ENCODE measurements around the gene C11orf21. TPM values are rescaled to one million over a fixed set of nuclear protein-coding genes. Genes with fewer than 3 reads are reported as not detected.

Gene C11orf21
- total RNA-seq, 1 experiment from 2014 or later = 0.09 TPM

- H3K4me1 Mint-ChIP-seq (ENCODE audit: low read depth, unreplicated experiment) = peaks cover 7% of the 10 kb centered on the region
- peak in 1 of 2 experiments; percentile 26 for DNase-seq
- H3K36me3 Mint-ChIP-seq (ENCODE audit: insufficient read depth, unreplicated experiment) = no peaks in the 10 kb centered on the region
- no peak overlapping the region for H3K27ac Mint-ChIP-seq (ENCODE audit: unreplicated experiment)
- H3K4me1 ChIP-seq = no peaks in the 10 kb centered on the region
- H3K9me3 ChIP-seq = no peaks in the 10 kb centered on the region
- intact Hi-C loops (cut with micrococcal nuclease; ENCODE audit: unreplicated experiment) = no loop called here
- no peak overlapping the region for H3K4me3 Mint-ChIP-seq (ENCODE audit: unreplicated experiment)
- no TSS peak for BruUV-seq (replicated peaks)
- no peaks in the 10 kb centered on the region for H3K27me3 Mint-ChIP-seq (ENCODE audit: insufficient read depth, unreplicated experiment)
- H3K4me3 ChIP-seq (ENCODE audit: low read depth, low read length) = no peak overlapping the region
- no peaks in the 10 kb centered on the region for H3K36me3 ChIP-seq (ENCODE audit: control insufficient read depth, insufficient read depth, low read length)
- CTCF ChIA-PET = interaction anchor here (1.1 kb wide), 1 partner anchor 254 kb away, joined by 3 read pairs; no protein-coding TSS in a partner anchor
- no peak for TF ChIP-seq CTCF (IDR thresholded peaks at IDR 0.05; ENCODE audit: insufficient read depth in 1 of 2, low read depth in 1 of 2, low read length in 1 of 2, severe bottlenecking in 1 of 2, unreplicated experiment in 1 of 2)
- H3K27me3 ChIP-seq (replicated peaks; ENCODE audit: control insufficient read depth, insufficient read depth, low read length) = no peaks in the 10 kb centered on the region
- POLR2A ChIA-PET = interaction anchor here (0.5 kb wide), 1 partner anchor 88 kb away, joined by 3 read pairs; no protein-coding TSS in a partner anchor
- no peaks in the 10 kb centered on the region for H3K9me3 Mint-ChIP-seq (ENCODE audit: unreplicated experiment)
These were observed 11.3 kb downstream of the C11orf21 start for GRCh38 chr11:2290351-2290841.

- Histone ChIP-seq H3K36me3 (ENCODE audit: control insufficient read depth, insufficient read depth, low read length) (no peaks in the 10 kb centered on the region), H3K4me3 (ENCODE audit: low read depth, low read length) (no peak overlapping the region), H3K27me3 (replicated peaks; ENCODE audit: control insufficient read depth, insufficient read depth, low read length) (no peaks in the 10 kb centered on the region), H3K4me1 (no peaks in the 10 kb centered on the region), H3K9me3 (no peaks in the 10 kb centered on the region)
- Mint-ChIP-seq H3K27me3 (ENCODE audit: insufficient read depth, unreplicated experiment) (no peaks in the 10 kb centered on the region), H3K36me3 (ENCODE audit: insufficient read depth, unreplicated experiment) (no peaks in the 10 kb centered on the region), H3K27ac (ENCODE audit: unreplicated experiment) (no peak overlapping the region), H3K9me3 (ENCODE audit: unreplicated experiment) (no peaks in the 10 kb centered on the region), H3K4me1 (ENCODE audit: low read depth, unreplicated experiment) (peaks cover 7% of the 10 kb centered on the region), H3K4me3 (ENCODE audit: unreplicated experiment) (no peak overlapping the region)
- intact Hi-C loops (cut with micrococcal nuclease; ENCODE audit: unreplicated experiment) = no loop called here
- TF ChIP-seq CTCF (IDR thresholded peaks at IDR 0.05; ENCODE audit: insufficient read depth in 1 of 2, low read depth in 1 of 2, low read length in 1 of 2, severe bottlenecking in 1 of 2, unreplicated experiment in 1 of 2) = no peak
- no TSS peak for BruUV-seq (replicated peaks)
- POLR2A ChIA-PET = interaction anchor here (0.5 kb wide), 1 partner anchor 88 kb away, joined by 3 read pairs; no protein-coding TSS in a partner anchor
- no peak for DNase-seq
- CTCF ChIA-PET = interaction anchor here (1.1 kb wide), 1 partner anchor 253 kb away, joined by 3 read pairs; no protein-coding TSS in a partner anchor
These were observed 11.9 kb downstream of the C11orf21 start for GRCh38 chr11:2289859-2290258.

GRCh38 chr11:2289350-2289749 is 12.4 kb downstream of the C11orf21 start:
- BruUV-seq (replicated peaks) = no TSS peak
- no peaks in the 10 kb centered on the region for H3K36me3 ChIP-seq (ENCODE audit: control insufficient read depth, insufficient read depth, low read length)
- H3K27me3 ChIP-seq (replicated peaks; ENCODE audit: control insufficient read depth, insufficient read depth, low read length) = no peaks in the 10 kb centered on the region
- DNase-seq = no peak
- no peaks in the 10 kb centered on the region for H3K36me3 Mint-ChIP-seq (ENCODE audit: insufficient read depth, unreplicated experiment)
- TF ChIP-seq CTCF (IDR thresholded peaks at IDR 0.05; ENCODE audit: insufficient read depth in 1 of 2, low read depth in 1 of 2, low read length in 1 of 2, severe bottlenecking in 1 of 2, unreplicated experiment in 1 of 2) = no peak
- H3K9me3 ChIP-seq = no peaks in the 10 kb centered on the region
- intact Hi-C loops (cut with micrococcal nuclease; ENCODE audit: unreplicated experiment) = no loop called here
- CTCF ChIA-PET = no interaction called here
- H3K4me3 Mint-ChIP-seq (ENCODE audit: unreplicated experiment) = no peak overlapping the region
- POLR2A ChIA-PET = no interaction called here
- no peaks in the 10 kb centered on the region for H3K4me1 ChIP-seq
- peaks cover 7% of the 10 kb centered on the region for H3K4me1 Mint-ChIP-seq (ENCODE audit: low read depth, unreplicated experiment)
- no peak overlapping the region for H3K27ac Mint-ChIP-seq (ENCODE audit: unreplicated experiment)
- H3K27me3 Mint-ChIP-seq (ENCODE audit: insufficient read depth, unreplicated experiment) = no peaks in the 10 kb centered on the region
- H3K4me3 ChIP-seq (ENCODE audit: low read depth, low read length) = no peak overlapping the region
- no peaks in the 10 kb centered on the region for H3K9me3 Mint-ChIP-seq (ENCODE audit: unreplicated experiment)

Data from Caco-2 (cell line).